Measurements from ENCODE around the gene EPB42. TPM values are rescaled to one million over a fixed set of nuclear protein-coding genes. Genes with fewer than 3 reads are reported as not detected.
A peak's percentile ranks its signal among the peaks of the same experiment; 100 is the strongest.

Gene EPB42
- total RNA-seq, 1 donor from 2014 or later: not detected

GRCh38 chr15:43213466-43213865 lies 7.4 kb downstream of the EPB42 start:
- Mint-ChIP-seq H3K9me3 (no peaks in the 10 kb centered on the region), H3K4me1 (no peaks in the 10 kb centered on the region), H3K36me3 (ENCODE audit: low read depth) (no peaks in the 10 kb centered on the region), H3K4me3 (no peak overlapping the region), H3K27ac (no peak overlapping the region), H3K27me3 (peaks cover 17% of the 10 kb centered on the region)
- intact Hi-C loops (cut with micrococcal nuclease): no loop called here
- no peak for DNase-seq

DNA sequence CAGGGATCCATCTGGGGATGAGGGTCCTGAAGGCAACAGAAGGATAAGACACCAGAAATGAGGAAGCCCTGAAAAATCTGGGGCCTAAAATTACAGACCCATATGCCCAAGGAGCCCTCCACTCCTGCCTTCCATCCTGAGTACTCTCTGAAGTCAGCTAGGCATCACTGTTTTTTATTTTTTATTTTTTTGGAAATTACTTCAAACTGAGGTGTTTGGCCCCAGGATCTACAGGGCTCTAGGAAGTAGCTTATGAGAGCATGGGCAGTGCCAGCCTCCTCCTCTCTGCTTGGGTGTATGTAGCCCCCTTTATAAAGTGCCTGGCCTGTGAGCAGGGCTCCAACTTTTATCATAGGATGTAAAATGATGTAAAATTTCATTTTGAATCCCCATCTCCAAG lies 7.9 kb downstream of the EPB42 start:
- H3K27ac Mint-ChIP-seq: no peak overlapping the region
- intact Hi-C loops (cut with micrococcal nuclease): no loop called here
- no peaks in the 10 kb centered on the region for H3K9me3 Mint-ChIP-seq
- DNase-seq: no peak
- peaks cover 15% of the 10 kb centered on the region for H3K27me3 Mint-ChIP-seq
- H3K4me1 Mint-ChIP-seq: no peaks in the 10 kb centered on the region
- no peak overlapping the region for H3K4me3 Mint-ChIP-seq
- no peaks in the 10 kb centered on the region for H3K36me3 Mint-ChIP-seq (ENCODE audit: low read depth)

DNA sequence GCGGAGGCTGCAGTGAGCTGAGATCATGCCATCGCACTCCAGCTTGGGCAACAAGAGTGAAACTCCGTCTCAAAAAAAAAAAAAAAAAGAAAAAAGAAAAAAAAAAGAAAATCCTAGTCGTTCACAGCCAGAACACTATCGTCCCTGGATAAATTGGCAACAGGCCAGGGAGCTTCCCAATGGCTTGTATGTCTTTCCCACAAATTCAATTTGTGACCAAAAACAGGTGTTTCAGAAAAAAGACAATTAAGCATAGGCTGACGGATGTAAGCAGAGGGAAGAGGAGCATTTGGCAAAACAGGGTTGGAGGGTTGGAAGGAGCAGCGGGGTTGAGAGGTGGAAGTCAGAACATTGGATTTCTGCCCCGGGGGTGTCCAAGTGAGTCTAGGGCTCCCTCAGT lies 8.5 kb downstream of the EPB42 start:
- Mint-ChIP-seq H3K9me3 (no peaks in the 10 kb centered on the region), H3K27me3 (peaks cover 15% of the 10 kb centered on the region), H3K27ac (no peak overlapping the region), H3K4me1 (no peaks in the 10 kb centered on the region), H3K36me3 (ENCODE audit: low read depth) (no peaks in the 10 kb centered on the region), H3K4me3 (no peak overlapping the region)
- no peak for DNase-seq
- intact Hi-C loops (cut with micrococcal nuclease): no loop called here

- Mint-ChIP-seq H3K4me1 (no peaks in the 10 kb centered on the region), H3K27ac (no peak overlapping the region), H3K4me3 (no peak overlapping the region), H3K27me3 (peaks cover 15% of the 10 kb centered on the region), H3K9me3 (no peaks in the 10 kb centered on the region), H3K36me3 (ENCODE audit: low read depth) (no peaks in the 10 kb centered on the region)
- no peak for DNase-seq
- intact Hi-C loops (cut with micrococcal nuclease): no loop called here
These were observed 9.5 kb downstream of the EPB42 start for GRCh38 chr15:43211224-43211735.

DNA sequence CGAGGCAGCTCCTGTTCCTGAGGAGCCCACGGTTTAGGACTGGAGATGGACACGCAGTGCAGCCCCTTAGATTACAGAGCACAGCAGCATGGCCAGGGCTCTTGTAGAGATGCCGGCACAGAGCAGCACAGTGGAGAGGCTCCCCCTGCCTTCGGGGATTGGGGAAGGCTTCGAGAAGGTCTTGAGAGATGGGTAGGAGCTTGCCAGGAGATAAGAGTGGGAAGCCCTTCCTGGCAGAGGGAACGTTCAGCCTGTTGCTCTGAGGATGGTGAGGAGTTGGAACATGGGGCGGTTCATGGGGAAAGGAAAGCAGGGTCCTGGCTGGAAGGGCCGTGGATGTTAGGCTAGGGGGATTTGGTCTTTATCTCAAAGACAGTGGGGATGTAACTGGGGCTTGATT lies 10.0 kb downstream of the EPB42 start:
- Mint-ChIP-seq H3K27me3 (peaks cover 16% of the 10 kb centered on the region), H3K27ac (no peak overlapping the region), H3K36me3 (ENCODE audit: low read depth) (no peaks in the 10 kb centered on the region), H3K4me3 (no peak overlapping the region), H3K4me1 (no peaks in the 10 kb centered on the region), H3K9me3 (no peaks in the 10 kb centered on the region)
- DNase-seq: no peak
- intact Hi-C loops (cut with micrococcal nuclease): no loop called here

DNA sequence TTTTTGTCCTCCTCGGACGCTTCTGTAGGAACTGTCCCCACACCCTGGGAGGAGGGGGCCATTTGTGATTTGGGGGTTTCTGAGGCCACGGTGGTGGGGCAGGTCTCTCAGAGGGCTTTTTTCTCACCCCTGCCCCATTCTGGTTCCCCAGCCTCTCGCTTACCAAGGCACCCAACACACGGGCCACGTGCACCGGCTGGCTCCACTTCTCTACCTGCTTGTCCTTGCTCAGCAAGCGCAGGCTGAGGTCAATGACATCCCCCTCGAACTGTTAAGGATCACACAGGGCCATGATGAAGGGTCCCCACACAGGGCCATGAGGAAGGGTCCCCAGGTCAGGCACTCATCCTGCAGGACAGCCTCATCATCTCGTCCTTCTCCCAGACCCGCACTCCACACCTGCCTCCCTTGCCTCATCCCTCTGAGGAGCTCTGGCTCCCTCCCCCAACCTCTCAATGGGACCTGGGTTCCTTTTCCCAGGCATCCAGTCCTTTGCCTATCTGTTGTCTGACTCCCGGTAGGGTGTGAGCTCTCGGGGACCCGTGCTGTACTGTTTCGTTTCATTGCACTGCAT lies 10.6 kb downstream of the EPB42 start:
- H3K36me3 Mint-ChIP-seq (ENCODE audit: low read depth): no peaks in the 10 kb centered on the region
- no peaks in the 10 kb centered on the region for H3K9me3 Mint-ChIP-seq
- no peak for DNase-seq
- no peak overlapping the region for H3K4me3 Mint-ChIP-seq
- H3K4me1 Mint-ChIP-seq: no peaks in the 10 kb centered on the region
- H3K27ac Mint-ChIP-seq: no peak overlapping the region
- peaks cover 17% of the 10 kb centered on the region for H3K27me3 Mint-ChIP-seq
- intact Hi-C loops (cut with micrococcal nuclease): no loop called here

GRCh38 chr15:43209059-43209824 lies 11.6 kb downstream of the EPB42 start:
- no peak for DNase-seq
- intact Hi-C loops (cut with micrococcal nuclease): no loop called here

GRCh38 chr15:43208052-43209002 lies 12.5 kb downstream of the EPB42 start:
- Mint-ChIP-seq H3K4me3 (no peak overlapping the region), H3K27ac (no peak overlapping the region), H3K27me3 (peaks cover 19% of the 10 kb centered on the region), H3K4me1 (peaks cover 5% of the 10 kb centered on the region), H3K36me3 (ENCODE audit: low read depth) (no peaks in the 10 kb centered on the region), H3K9me3 (no peaks in the 10 kb centered on the region)
- DNase-seq: no peak
- intact Hi-C loops (cut with micrococcal nuclease): no loop called here

More at GRCh38 chr15:43209059-43209824, 11.6 kb downstream of the EPB42 start:
- Mint-ChIP-seq H3K36me3 (ENCODE audit: low read depth) (no peaks in the 10 kb centered on the region), H3K9me3 (no peaks in the 10 kb centered on the region), H3K4me3 (no peak overlapping the region), H3K27ac (no peak overlapping the region), H3K4me1 (peaks cover 3% of the 10 kb centered on the region), H3K27me3 (peaks cover 19% of the 10 kb centered on the region)

GRCh38 chr15:43207024-43207423 lies 13.8 kb downstream of the EPB42 start:
- Mint-ChIP-seq H3K9me3 (no peaks in the 10 kb centered on the region), H3K27me3 (peaks cover 19% of the 10 kb centered on the region), H3K36me3 (ENCODE audit: low read depth) (no peaks in the 10 kb centered on the region), H3K27ac (no peak overlapping the region), H3K4me3 (no peak overlapping the region), H3K4me1 (peaks cover 5% of the 10 kb centered on the region)
- DNase-seq: no peak
- intact Hi-C loops (cut with micrococcal nuclease): no loop called here

GRCh38 chr15:43206054-43206453 lies 14.8 kb downstream of the EPB42 start:
- Mint-ChIP-seq H3K9me3 (no peaks in the 10 kb centered on the region), H3K4me3 (no peak overlapping the region), H3K4me1 (peaks cover 5% of the 10 kb centered on the region), H3K27ac (no peak overlapping the region), H3K27me3 (peaks cover 19% of the 10 kb centered on the region), H3K36me3 (ENCODE audit: low read depth) (no peaks in the 10 kb centered on the region)
- no peak for DNase-seq
- intact Hi-C loops (cut with micrococcal nuclease): no loop called here

GRCh38 chr15:43204016-43204901 lies 16.6 kb downstream of the EPB42 start:
- Mint-ChIP-seq H3K27ac (no peak overlapping the region), H3K36me3 (ENCODE audit: low read depth) (peaks cover 1% of the 10 kb centered on the region), H3K4me3 (no peak overlapping the region), H3K9me3 (no peaks in the 10 kb centered on the region), H3K27me3 (peaks cover 13% of the 10 kb centered on the region), H3K4me1 (peaks cover 12% of the 10 kb centered on the region)
- peak; percentile 85 for DNase-seq
- intact Hi-C loops (cut with micrococcal nuclease): loop anchor here (2.0 to 5.0 kb wide), 2 partner anchors 17 to 502 kb away; no protein-coding TSS in a partner anchor

- Mint-ChIP-seq H3K9me3 (no peaks in the 10 kb centered on the region), H3K27me3 (peaks cover 4% of the 10 kb centered on the region)
- DNase-seq: no peak
These were observed 20.8 kb downstream of the EPB42 start for GRCh38 chr15:43199945-43200488.

GRCh38 chr15:43198992-43199391 lies 21.8 kb downstream of the EPB42 start:
- Mint-ChIP-seq H3K4me1 (peaks cover 8% of the 10 kb centered on the region), H3K9me3 (no peaks in the 10 kb centered on the region), H3K27me3 (no peaks in the 10 kb centered on the region), H3K36me3 (ENCODE audit: low read depth) (peaks cover 31% of the 10 kb centered on the region), H3K27ac (no peak overlapping the region), H3K4me3 (no peak overlapping the region)
- intact Hi-C loops (cut with micrococcal nuclease): no loop called here
- no peak for DNase-seq

More at GRCh38 chr15:43199945-43200488, 20.8 kb downstream of the EPB42 start:
- H3K4me1 Mint-ChIP-seq: peaks cover 12% of the 10 kb centered on the region
- intact Hi-C loops (cut with micrococcal nuclease): loop anchor here (5.0 kb wide), 1 partner anchor 498 kb away; no protein-coding TSS in a partner anchor
- no peak overlapping the region for H3K27ac Mint-ChIP-seq
- no peak overlapping the region for H3K4me3 Mint-ChIP-seq
- H3K36me3 Mint-ChIP-seq (ENCODE audit: low read depth): peaks cover 24% of the 10 kb centered on the region

Measured in activated CD4-positive, alpha-beta T cell treated with anti-CD3 and anti-CD28 coated beads, Interleukin-2, amount 10 ng/mL, durations not matched to agents 24 days and 14 days (primary cell).